Adipose tissue (tissue), 3 donors: Measurements from ENCODE around the gene EPHB3. TPM values are rescaled to one million over a fixed set of nuclear protein-coding genes. Genes with fewer than 3 reads are reported as not detected.

ENCODE experiments used
- H3K27ac ChIP-seq: one replicate; pipeline ENCODE4 v1.5.1; 2013; ENCODE audit warnings: low read depth, low read length
- WGBS, 3 donors: extraction: QIAGEN DNeasy Blood & Tissue Kit; methylation state at CpG; one replicate each; pipeline ENCODE4 v1.1.7; 2013; 5-methylcytosine and 5-hydroxymethylcytosine counted together
- polyA plus RNA-seq, 3 donors: library from polyadenylated mRNA; stranded (reverse); fragments of 200-250 nt; gene quantifications; one replicate each; pipeline ENCODE4 v1.2.3, GENCODE V29; 2013
- donor health status: healthy with polysubstance abuse.
- donor health status: Bipolar disorder and iron deficiency.
- donor health status: healthy.

EPHB3 gene
- polyA plus RNA-seq, 3 donors: 0.67 to 2.2 (median 1.7) TPM

- H3K27ac ChIP-seq: no peak overlapping the region
- WGBS, 3 donors: 86 to 93% (median 90%) methylated on average over 19 of the region's 19 CpGs
Measured at GRCh38 chr3:184631472-184631861, 69.9 kb downstream of the EPHB3 start.

Other genes with a start within 250 kb of the EPHB3 start
- gene EIF4G1, start 247.2 kb upstream of the EPHB3 start, polyA plus RNA-seq: 100 to 1,000 TPM; 114 to 271 (median 178) TPM
- 10 to 100 TPM in 2 of 3 donors, 1 to 10 TPM in 1; 7.6 to 16.5 (median 13.9) TPM for gene FAM131A, start 224.2 kb upstream of the EPHB3 start, polyA plus RNA-seq
- 1 to 10 TPM; 2.8 to 4.3 (median 3.1) TPM for gene CLCN2, start 200.2 kb upstream of the EPHB3 start, polyA plus RNA-seq
- 10 to 100 TPM; 55.7 to 89.0 (median 61.4) TPM for gene POLR2H, start 200.1 kb upstream of the EPHB3 start, polyA plus RNA-seq
- gene THPO, start 183.6 kb upstream of the EPHB3 start, polyA plus RNA-seq: 1 to 10 TPM in 2 of 3 donors, under 1 TPM in 1; 0.98 to 1.3 (median 1.0) TPM
- gene CHRD, start 181.7 kb upstream of the EPHB3 start, polyA plus RNA-seq: 10 to 100 TPM; 10.1 to 30.1 (median 14.2) TPM
- 10 to 100 TPM; 17.3 to 18.9 (median 18.1) TPM for gene MAGEF1, start 150.3 kb downstream of the EPHB3 start, polyA plus RNA-seq